ENCODE measurements around the gene MYO16.

MYO16 gene

GRCh38 chr13:108663710-108664109 is 34.3 kb downstream of the MYO16 start:
- no peak for DNase-seq (ENCODE audit: low read depth)

- DNase-seq (ENCODE audit: low read depth) = no peak
These were observed 37.8 kb downstream of the MYO16 start for GRCh38 chr13:108667205-108667604.

DNA sequence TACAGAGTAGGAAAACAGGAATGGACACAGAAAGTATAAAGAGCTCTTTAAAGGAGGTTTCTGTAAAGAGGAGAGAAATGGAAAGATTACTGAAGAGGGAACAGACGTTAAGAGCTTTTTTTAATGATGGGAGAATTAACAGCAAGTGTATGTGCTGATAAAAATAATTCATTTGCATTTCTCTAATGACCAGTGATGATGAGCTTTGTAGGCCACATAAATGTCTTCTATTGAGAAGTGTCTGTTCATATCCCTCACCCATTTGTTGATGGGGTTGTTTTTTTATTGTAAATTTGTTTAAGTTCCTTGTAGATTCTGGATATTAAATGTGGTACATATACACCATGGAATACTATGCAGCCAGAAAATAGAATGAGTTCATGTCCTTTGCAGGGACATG is 40.0 kb downstream of the MYO16 start:
- no peak for DNase-seq (ENCODE audit: low read depth)

DNA sequence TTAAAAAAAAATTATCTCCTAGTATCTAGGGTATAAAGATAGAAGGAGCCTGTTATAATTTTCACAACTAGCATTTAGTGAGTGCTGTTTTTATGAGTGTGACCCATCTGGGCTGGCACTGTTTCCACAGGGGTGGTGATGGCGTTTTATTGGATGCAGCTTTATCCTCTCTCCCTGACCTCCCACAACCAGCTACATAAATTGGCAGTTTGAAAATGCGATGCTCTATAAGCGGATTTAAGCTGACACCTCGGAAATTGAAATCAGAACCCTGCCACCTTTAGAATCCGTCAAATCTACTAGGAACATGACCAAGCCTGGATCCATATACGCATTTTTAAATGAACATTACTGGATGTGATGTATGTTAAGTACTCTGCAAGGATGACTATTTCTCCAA is 44.9 kb downstream of the MYO16 start:
- DNase-seq (ENCODE audit: low read depth) = no peak

DNA sequence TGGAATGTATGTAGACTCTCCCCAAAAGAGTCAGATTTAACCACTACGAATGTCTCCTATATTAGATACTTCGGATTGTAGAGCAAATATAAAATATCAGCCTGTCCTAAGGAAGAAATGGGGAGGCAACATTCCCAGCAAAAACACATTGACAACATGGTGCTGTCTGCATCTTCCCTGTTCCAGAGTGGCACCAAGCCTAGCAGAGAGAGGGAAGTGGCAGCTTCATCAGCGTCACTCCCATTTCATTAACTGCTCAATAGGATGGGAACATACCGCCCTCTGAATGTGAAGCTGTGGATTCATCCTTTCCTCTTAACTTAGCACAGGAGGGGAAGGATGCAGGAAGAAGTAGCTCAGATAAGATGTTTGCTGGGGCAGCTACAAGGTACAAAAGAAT is 45.4 kb downstream of the MYO16 start:
- DNase-seq (ENCODE audit: low read depth) = no peak

GRCh38 chr13:108676620-108677019 is 47.2 kb downstream of the MYO16 start:
- no peak for DNase-seq (ENCODE audit: low read depth)

GRCh38 chr13:108677806-108678205 is 48.4 kb downstream of the MYO16 start:
- no peak for DNase-seq (ENCODE audit: low read depth)

- DNase-seq (ENCODE audit: low read depth) = no peak
These were observed 50.6 kb downstream of the MYO16 start for GRCh38 chr13:108680011-108680410.

- no peak for DNase-seq (ENCODE audit: low read depth)
These were observed 52.7 kb downstream of the MYO16 start for GRCh38 chr13:108681986-108682575.

- no peak for DNase-seq (ENCODE audit: low read depth)
These were observed 53.3 kb downstream of the MYO16 start for GRCh38 chr13:108682714-108683113.

DNA sequence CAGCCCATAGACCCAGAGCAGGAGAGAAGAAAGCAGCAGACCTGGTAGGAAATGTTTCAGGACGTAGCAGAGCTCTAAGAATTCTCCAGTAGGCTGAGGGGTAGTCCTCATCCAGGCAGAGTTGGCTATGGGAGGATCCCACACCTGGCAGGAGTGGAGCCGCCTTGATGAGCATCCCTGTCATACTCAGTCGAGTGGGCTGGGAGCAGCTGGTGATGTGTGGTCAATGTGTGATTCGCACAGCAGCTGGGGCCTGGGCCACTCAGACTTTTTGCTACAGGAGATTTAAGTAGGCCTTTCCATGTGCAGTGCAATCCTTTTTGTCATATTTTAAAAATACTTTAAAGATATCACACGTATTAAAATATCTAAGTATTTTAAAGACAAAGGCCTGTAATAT is 56.6 kb downstream of the MYO16 start:
- no peak for DNase-seq (ENCODE audit: low read depth)

GRCh38 chr13:108690726-108691125 is 61.3 kb downstream of the MYO16 start:
- DNase-seq (ENCODE audit: low read depth) = no peak

DNA sequence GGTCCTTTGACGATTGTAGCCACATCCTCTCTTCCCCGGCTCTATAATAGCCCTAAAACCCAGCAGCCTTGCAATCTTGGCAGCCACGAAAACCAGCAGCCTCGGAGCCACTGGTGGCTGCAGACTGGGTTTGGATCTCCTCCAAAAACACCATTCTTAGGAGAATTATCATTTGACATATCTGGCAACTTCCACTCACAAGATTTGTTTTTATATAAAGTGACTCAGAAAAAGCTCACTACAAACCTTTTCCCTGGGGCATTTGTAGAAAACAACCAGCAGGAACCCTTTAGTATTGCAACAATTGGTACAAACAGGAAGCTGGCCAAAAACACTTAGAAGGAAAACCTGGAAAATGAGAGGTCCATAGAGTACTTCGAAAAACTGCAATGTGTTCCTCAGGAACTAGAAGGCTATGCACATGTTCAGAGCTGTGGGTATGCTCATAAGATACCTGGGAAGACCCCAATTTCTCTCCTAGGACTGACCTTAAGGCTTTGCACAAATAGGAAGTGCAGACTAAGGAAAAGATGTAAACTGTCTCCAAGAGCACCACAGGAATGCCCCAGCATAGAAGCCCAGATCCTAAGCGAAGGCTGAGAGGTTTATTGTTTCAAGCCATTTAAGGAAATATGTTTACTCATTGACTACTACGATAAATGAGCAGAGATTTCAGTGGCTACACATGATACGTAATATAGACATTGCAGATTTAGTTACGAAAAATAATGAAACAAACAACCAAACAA is 71.2 kb downstream of the MYO16 start:
- DNase-seq (ENCODE audit: low read depth) = no peak

DNA sequence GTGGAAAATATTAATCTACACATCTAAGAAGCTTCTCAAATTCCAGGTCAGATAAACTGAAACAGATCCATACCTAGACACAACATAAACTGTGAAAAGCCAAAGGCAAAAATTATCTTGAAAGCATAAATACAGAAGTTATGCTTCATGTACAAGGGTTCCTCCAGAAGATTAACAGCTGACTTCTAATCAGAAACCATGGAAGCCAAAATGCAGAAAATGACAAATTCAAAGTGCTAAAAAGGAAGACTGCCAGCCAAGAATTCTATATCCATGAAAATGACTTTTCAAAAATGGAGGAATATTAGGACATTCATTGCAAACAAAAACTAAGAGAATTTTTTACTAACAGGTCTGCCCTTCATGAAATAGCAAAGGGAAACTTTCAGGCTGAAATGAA is 72.8 kb downstream of the MYO16 start:
- DNase-seq (ENCODE audit: low read depth) = no peak

DNA sequence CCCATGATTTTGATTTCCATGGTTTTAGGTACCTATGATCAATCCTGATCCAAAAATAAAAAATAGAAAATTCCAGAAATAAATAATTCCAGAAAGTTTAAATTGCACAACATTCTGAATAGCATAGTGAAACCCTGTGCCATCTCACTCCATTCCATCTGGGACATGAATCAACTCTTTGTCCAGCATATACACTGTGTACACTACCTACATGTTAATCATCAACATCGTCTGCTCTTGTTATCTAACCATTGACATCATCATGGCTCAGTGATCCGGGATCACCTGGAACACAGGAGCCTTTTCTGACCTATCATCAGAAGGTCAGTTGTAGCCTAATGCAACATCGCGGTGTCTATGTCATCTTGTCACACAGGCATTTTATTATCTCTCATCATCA is 75.6 kb downstream of the MYO16 start:
- DNase-seq (ENCODE audit: low read depth) = no peak

GRCh38 chr13:108707584-108707983 is 78.2 kb downstream of the MYO16 start:
- DNase-seq (ENCODE audit: low read depth) = no peak

DNA sequence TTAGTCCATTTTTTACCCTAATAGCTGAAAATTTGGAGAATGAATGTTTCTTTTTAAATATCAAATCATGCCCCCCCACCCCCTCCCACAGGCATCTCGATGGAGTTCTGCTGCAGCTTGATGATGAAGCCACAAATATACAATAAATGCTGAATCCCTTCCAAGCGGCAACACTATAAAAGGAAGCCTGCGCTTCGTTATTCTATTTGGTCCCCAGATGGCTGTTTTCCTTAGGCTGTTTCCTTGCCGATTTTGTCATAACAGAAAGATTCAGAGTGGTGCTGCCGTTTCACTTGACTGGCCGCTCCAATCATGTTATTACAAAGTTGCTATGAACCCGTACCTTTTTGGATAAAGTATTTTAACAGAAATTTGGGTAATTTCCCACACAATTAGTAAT is 79.5 kb downstream of the MYO16 start:
- no peak for DNase-seq (ENCODE audit: low read depth)

DNA sequence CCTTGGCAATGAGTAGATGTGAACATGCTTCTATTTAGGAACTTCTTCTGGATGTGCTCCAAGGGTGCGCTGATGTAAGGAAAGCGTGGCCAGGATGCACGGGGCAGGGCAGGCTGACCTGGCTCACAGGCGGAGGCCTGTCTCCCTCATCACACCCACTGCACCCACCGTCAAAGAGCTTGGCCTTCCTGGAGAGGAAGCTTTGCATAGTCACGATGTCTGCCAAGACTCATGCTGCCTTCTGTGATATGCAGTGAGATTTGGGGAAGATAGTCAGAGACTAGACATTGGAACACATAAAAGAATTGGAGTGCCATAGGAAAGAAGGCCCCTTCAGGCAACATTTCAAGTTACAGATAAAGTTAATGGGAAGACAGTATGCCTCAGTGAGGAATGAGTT is 82.0 kb downstream of the MYO16 start:
- DNase-seq (ENCODE audit: low read depth) = no peak

GRCh38 chr13:108725471-108725870 is 96.1 kb downstream of the MYO16 start:
- no peak for DNase-seq (ENCODE audit: low read depth)

GRCh38 chr13:108728370-108728769 is 99.0 kb downstream of the MYO16 start:
- no peak for DNase-seq (ENCODE audit: low read depth)

- DNase-seq (ENCODE audit: low read depth) = no peak
These were observed 103.7 kb downstream of the MYO16 start for GRCh38 chr13:108733022-108733560.

- no peak for DNase-seq (ENCODE audit: low read depth)
These were observed 105.3 kb downstream of the MYO16 start for GRCh38 chr13:108734676-108735075.

- DNase-seq (ENCODE audit: low read depth) = no peak
These were observed 112.5 kb downstream of the MYO16 start for GRCh38 chr13:108741930-108742329.

Measured in activated gamma-delta T cell treated with anti-CD3 and anti-CD28 coated beads, Interleukin-2, amount 50 U/mL, for 16 hours (primary cell).